Measurements from ENCODE around the gene ERVFRD-1. TPM values are rescaled to one million over a fixed set of nuclear protein-coding genes. Genes with fewer than 3 reads are reported as not detected.

Gene ERVFRD-1
- total and polyA plus RNA-seq, 11 donors, result 0.07 to 0.18 (median 0.08) TPM; not detected in 8

- H3K27me3 ChIP-seq, result no peaks in the 10 kb centered on the region
- DNase-seq (peak; percentile 72 to 83 (median 74)), ATAC-seq (peak; percentile 89 to 96 (median 92))
- H3K9me3 ChIP-seq, result no peaks in the 10 kb centered on the region
- intact Hi-C loops (cut with DNase I), result loop anchor here (1.0 to 10.0 kb wide), 6 partner anchors 350 to 433 kb away; no protein-coding TSS in a partner anchor
- no peaks in the 10 kb centered on the region for H3K36me3 ChIP-seq
- H3K4me1 ChIP-seq, result peaks cover 0 to 18% (median 0%) of the 10 kb centered on the region in 12 donors
- no peak overlapping the region for H3K4me3 ChIP-seq
- TF ChIP-seq, protein P1, sequence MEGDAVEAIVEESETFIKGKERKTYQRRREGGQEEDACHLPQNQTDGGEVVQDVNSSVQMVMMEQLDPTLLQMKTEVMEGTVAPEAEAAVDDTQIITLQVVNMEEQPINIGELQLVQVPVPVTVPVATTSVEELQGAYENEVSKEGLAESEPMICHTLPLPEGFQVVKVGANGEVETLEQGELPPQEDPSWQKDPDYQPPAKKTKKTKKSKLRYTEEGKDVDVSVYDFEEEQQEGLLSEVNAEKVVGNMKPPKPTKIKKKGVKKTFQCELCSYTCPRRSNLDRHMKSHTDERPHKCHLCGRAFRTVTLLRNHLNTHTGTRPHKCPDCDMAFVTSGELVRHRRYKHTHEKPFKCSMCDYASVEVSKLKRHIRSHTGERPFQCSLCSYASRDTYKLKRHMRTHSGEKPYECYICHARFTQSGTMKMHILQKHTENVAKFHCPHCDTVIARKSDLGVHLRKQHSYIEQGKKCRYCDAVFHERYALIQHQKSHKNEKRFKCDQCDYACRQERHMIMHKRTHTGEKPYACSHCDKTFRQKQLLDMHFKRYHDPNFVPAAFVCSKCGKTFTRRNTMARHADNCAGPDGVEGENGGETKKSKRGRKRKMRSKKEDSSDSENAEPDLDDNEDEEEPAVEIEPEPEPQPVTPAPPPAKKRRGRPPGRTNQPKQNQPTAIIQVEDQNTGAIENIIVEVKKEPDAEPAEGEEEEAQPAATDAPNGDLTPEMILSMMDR (IDR thresholded peaks at IDR 0.05), result peak; percentile 78 to 96 (median 90)
- no peak for TF ChIP-seq POLR2A (IDR thresholded peaks at IDR 0.05)
- no peak overlapping the region for H3K27ac ChIP-seq
- WGBS, 4 donors, result 15 to 28% (median 27%) methylated on average over 6 of the region's 6 CpGs
Observed at GRCh38 chr6:11144393-11144851, 32.9 kb upstream of the ERVFRD-1 start.

GRCh38 chr6:11143394-11144371, 32.2 kb upstream of the ERVFRD-1 start:
- H3K4me3 ChIP-seq, result no peak overlapping the region
- H3K27ac ChIP-seq, result no peak overlapping the region
- intact Hi-C loops (cut with DNase I), result loop anchor here (1.0 to 10.0 kb wide), 6 partner anchors 351 to 434 kb away; no protein-coding TSS in a partner anchor
- no peaks in the 10 kb centered on the region for H3K27me3 ChIP-seq
- WGBS, 4 donors, result 85 to 91% (median 88%) methylated on average over 10 of the region's 10 CpGs
- no peak for TF ChIP-seq POLR2A (IDR thresholded peaks at IDR 0.05)
- TF ChIP-seq, protein P1 (IDR thresholded peaks at IDR 0.05), result no peak
- DNase-seq, result peak; percentile 28 to 77 (median 60)
- H3K9me3 ChIP-seq, result no peaks in the 10 kb centered on the region
- H3K36me3 ChIP-seq, result no peaks in the 10 kb centered on the region
- H3K4me1 ChIP-seq, result peaks cover 0 to 18% (median 0%) of the 10 kb centered on the region in 12 donors
- peak; percentile 55 to 86 (median 74) for ATAC-seq

GRCh38 chr6:11142296-11143027, 30.9 kb upstream of the ERVFRD-1 start:
- DNase-seq (no peak), ATAC-seq (no peak)
- Histone ChIP-seq H3K27me3 (no peaks in the 10 kb centered on the region), H3K4me3 (no peak overlapping the region), H3K9me3 (no peaks in the 10 kb centered on the region), H3K36me3 (no peaks in the 10 kb centered on the region), H3K27ac (no peak overlapping the region), H3K4me1 (peaks cover 0 to 18% (median 0%) of the 10 kb centered on the region in 12 donors)
- no peak for TF ChIP-seq POLR2A (IDR thresholded peaks at IDR 0.05)
- TF ChIP-seq, protein P1 (IDR thresholded peaks at IDR 0.05), result no peak
- intact Hi-C loops (cut with DNase I), result loop anchor here in 5 of 10 donors (5.0 to 10.0 kb wide), 2 partner anchors 432 to 435 kb away; no protein-coding TSS in a partner anchor
- 94 to 98% (median 96%) methylated on average over 8 of the region's 8 CpGs for WGBS, 4 donors
